ENCODE data around the gene MADD.

MADD gene

GRCh38 chr11:47360341-47360740 lies 90.4 kb downstream of the MADD start:
- no peak for DNase-seq

- no peak for DNase-seq
Observed at GRCh38 chr11:47361419-47361818, 91.5 kb downstream of the MADD start.

GRCh38 chr11:47366020-47366490 lies 96.1 kb downstream of the MADD start:
- no peak for DNase-seq

- no peak for DNase-seq
Observed at GRCh38 chr11:47369676-47370075, 99.7 kb downstream of the MADD start.

GRCh38 chr11:47372422-47372821 lies 102.5 kb downstream of the MADD start:
- DNase-seq = no peak

GRCh38 chr11:47373876-47374719 lies 104.2 kb downstream of the MADD start:
- DNase-seq = peak; percentile 71 to 80 (median 79)

GRCh38 chr11:47374720-47375019 lies 104.7 kb downstream of the MADD start:
- no peak for DNase-seq

GRCh38 chr11:47375020-47375419 lies 105.1 kb downstream of the MADD start:
- no peak for DNase-seq

- DNase-seq = no peak
Observed at GRCh38 chr11:47375546-47376085, 105.7 kb downstream of the MADD start.

- no peak for DNase-seq
Observed at GRCh38 chr11:47376107-47376524, 106.2 kb downstream of the MADD start.

GRCh38 chr11:47376525-47377371 lies 106.8 kb downstream of the MADD start:
- DNase-seq = no peak

GRCh38 chr11:47377571-47378009 lies 107.7 kb downstream of the MADD start:
- DNase-seq = no peak

GRCh38 chr11:47378010-47378835 lies 108.3 kb downstream of the MADD start, which contains the start of gene SPI1:
SPI1 (minus strand) TSS chr11:47378547; CDS start chr11:47378353, 194 bp downstream.
- DNase-seq = no peak

GRCh38 chr11:47378836-47379170 lies 108.9 kb downstream of the MADD start:
- no peak for DNase-seq

- DNase-seq = no peak
Observed at GRCh38 chr11:47379317-47379716, 109.4 kb downstream of the MADD start.
